CD4-positive, CD25-positive, alpha-beta regulatory T cell (primary cell): ENCODE data around the gene CD300LF. TPM values are rescaled to one million over a fixed set of nuclear protein-coding genes. Genes with fewer than 3 reads are reported as not detected.

Source experiments
- ATAC-seq, 2 donors: fragments of 150-1000 bp; cut with Tn5 transposase; one replicate each; pipeline ENCODE4 v1.10.0; 2021; ENCODE audit warnings: low read depth in 2 of 2, moderate number of reproducible peaks in 2 of 2, moderate library complexity in 1 of 2
- DNase-seq, 3 donors: peaks; one replicate each; pipeline versions ENCODE4 v3.0.0 to v3.0.0-alpha.2; 2012 to 2022; ENCODE audit warnings: mixed read lengths in 1 of 3
- H3K27ac ChIP-seq: one replicate; pipeline ENCODE4 v1.7.0; 2013; ENCODE audit warnings: mild to moderate bottlenecking, low read length; ENCODE audit not compliant: insufficient read depth, poor library complexity, severe bottlenecking
- H3K27me3 ChIP-seq: one replicate; pipeline ENCODE4 v1.7.0; 2013; ENCODE audit warnings: low read length; ENCODE audit not compliant: control insufficient read depth, insufficient read depth
- H3K36me3 ChIP-seq: one replicate; pipeline ENCODE4 v1.7.0; 2013; ENCODE audit warnings: mild to moderate bottlenecking, low read length, moderate library complexity; ENCODE audit not compliant: control insufficient read depth, insufficient read depth
- H3K4me1 ChIP-seq: 2 replicates; pipeline ENCODE4 v1.7.0; 2013; ENCODE audit warnings: mild to moderate bottlenecking, low read length; ENCODE audit not compliant: insufficient read depth, control insufficient read depth, poor library complexity, severe bottlenecking
- H3K4me3 ChIP-seq: one replicate; pipeline ENCODE4 v1.7.0; 2013; ENCODE audit warnings: low read depth, mild to moderate bottlenecking, low read length, moderate library complexity
- H3K9me3 ChIP-seq, 2 experiments: 1 replicate in 1 of 2; 2 replicates in 1 of 2; pipeline ENCODE4 v1.7.0; 2013; ENCODE audit warnings: low read length in 2 of 2, mild to moderate bottlenecking in 1 of 2, moderate library complexity in 1 of 2; ENCODE audit not compliant: control insufficient read depth in 2 of 2
- H3K27ac Mint-ChIP-seq, 3 donors: one replicate each; pipeline ENCODE4 v1.8.0; 2020 to 2022; ENCODE audit warnings: mild to moderate bottlenecking in 3 of 3, mixed read lengths in 3 of 3, moderate library complexity in 2 of 3
- H3K27me3 Mint-ChIP-seq: one replicate; pipeline ENCODE4 v1.8.0; 2022; ENCODE audit warnings: mild to moderate bottlenecking, mixed read lengths
- H3K36me3 Mint-ChIP-seq: one replicate; pipeline ENCODE4 v1.8.0; 2020; ENCODE audit warnings: mixed read lengths
- H3K4me1 Mint-ChIP-seq, 4 donors: one replicate each; pipeline ENCODE4 v1.8.0; 2020 to 2022; ENCODE audit warnings: mixed read lengths in 4 of 4, mild to moderate bottlenecking in 1 of 4
- H3K4me3 Mint-ChIP-seq, 4 donors: one replicate each; pipeline ENCODE4 v1.8.0; 2020 to 2022; ENCODE audit warnings: mild to moderate bottlenecking in 4 of 4, mixed read lengths in 4 of 4, moderate library complexity in 3 of 4
- H3K9me3 Mint-ChIP-seq, 7 donors: one replicate each; pipeline ENCODE4 v1.8.0; 2020 to 2022; ENCODE audit warnings: mixed read lengths in 7 of 7, mild to moderate bottlenecking in 3 of 7, moderate library complexity in 2 of 7
- polyA plus RNA-seq, 4 donors: library from polyadenylated mRNA; unstranded; fragments of 300-500 nt; fragmentation: Illumina TruSeq; gene quantifications; one replicate each; pipeline ENCODE4 v1.2.3, GENCODE V29; 2021
- total RNA-seq: library from RNA; stranded (reverse); gene quantifications from one replicate; pipeline ENCODE4 v1.2.3, GENCODE V29; 2022

Gene CD300LF
- total and polyA plus RNA-seq, 5 donors from 2014 or later, result 0.19 to 0.52 (median 0.21) TPM; not detected in 2

DNA sequence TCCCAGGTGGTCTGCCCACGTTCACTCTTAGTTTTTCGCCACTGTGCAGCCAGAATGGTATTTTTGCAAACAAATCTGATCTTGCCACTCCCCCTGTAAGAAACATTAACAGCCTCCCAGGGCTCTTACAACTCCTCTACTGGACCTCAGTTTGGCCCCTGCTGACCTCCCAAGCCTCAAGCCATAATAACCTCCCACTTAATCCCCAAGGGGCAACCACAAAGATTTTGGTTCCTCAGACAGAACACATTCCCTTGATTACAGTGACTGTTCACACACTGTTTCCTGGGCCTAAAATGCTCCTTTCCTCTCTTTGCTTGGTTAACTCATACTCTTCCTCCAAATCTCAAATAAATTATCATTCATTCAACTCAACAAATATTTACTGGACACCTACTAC is 67.7 kb downstream of the CD300LF start:
- H3K4me1 ChIP-seq, result peaks cover 3% of the 10 kb centered on the region
- Mint-ChIP-seq H3K27ac (peak overlapping the region in 1 of 3 donors; percentile 20), H3K4me1 (peaks cover 5 to 14% (median 10%) of the 10 kb centered on the region in 4 donors), H3K4me3 (no peak overlapping the region), H3K9me3 (no peaks in the 10 kb centered on the region), H3K27me3 (peaks cover 61% of the 10 kb centered on the region), H3K36me3 (no peaks in the 10 kb centered on the region)
- ATAC-seq (no peak), DNase-seq (no peak)
- no peaks in the 10 kb centered on the region for H3K9me3 ChIP-seq
- H3K4me3 ChIP-seq, result no peak overlapping the region
- no peaks in the 10 kb centered on the region for H3K36me3 ChIP-seq
- no peak overlapping the region for H3K27ac ChIP-seq
- H3K27me3 ChIP-seq, result peaks cover 16% of the 10 kb centered on the region

DNA sequence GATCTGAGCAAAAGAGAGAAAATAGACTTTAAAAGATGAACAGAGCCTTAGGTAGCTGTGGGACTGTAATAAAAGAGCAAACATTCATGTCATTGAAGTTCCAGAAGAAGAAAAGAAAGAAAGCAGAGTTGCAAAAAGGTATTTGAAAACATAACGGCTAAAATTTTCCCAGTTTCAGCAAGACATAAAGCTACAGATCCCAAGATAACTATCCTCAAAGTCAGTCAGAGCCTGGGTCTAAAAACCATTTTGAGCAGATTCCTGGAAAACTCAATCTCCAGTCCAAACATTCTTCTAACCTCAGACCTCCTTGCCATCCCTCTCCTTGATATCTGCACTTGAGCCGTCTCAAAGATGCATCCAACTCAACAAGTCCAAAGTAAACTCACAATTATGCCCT is 68.3 kb downstream of the CD300LF start:
- no peaks in the 10 kb centered on the region for H3K9me3 Mint-ChIP-seq
- peaks cover 56% of the 10 kb centered on the region for H3K27me3 Mint-ChIP-seq

More for the DNA sequence above, 68.3 kb downstream of the CD300LF start:
- no peak for DNase-seq
- Mint-ChIP-seq H3K4me3 (no peak overlapping the region), H3K36me3 (no peaks in the 10 kb centered on the region), H3K4me1 (peaks cover 9 to 20% (median 16%) of the 10 kb centered on the region in 4 donors), H3K27ac (no peak overlapping the region)
- peaks cover 14% of the 10 kb centered on the region for H3K27me3 ChIP-seq
- no peak for ATAC-seq
- H3K4me1 ChIP-seq, result peaks cover 9% of the 10 kb centered on the region
- no peak overlapping the region for H3K4me3 ChIP-seq
- H3K36me3 ChIP-seq, result no peaks in the 10 kb centered on the region
- no peaks in the 10 kb centered on the region for H3K9me3 ChIP-seq
- H3K27ac ChIP-seq, result no peak overlapping the region

Other genes starting within 250 kb of the CD300LF start
- gene CD300A, start 246.3 kb downstream of the CD300LF start, total RNA-seq, result 4.8 TPM
- gene CD300A, start 246.3 kb downstream of the CD300LF start, polyA plus RNA-seq, result 1 to 10 TPM in 3 of 4 donors, under 1 TPM in 1; 0.39 to 3.0 (median 2.1) TPM
- not detected for gene CD300LB, start 181.4 kb downstream of the CD300LF start, total RNA-seq
- gene CD300LB, start 181.4 kb downstream of the CD300LF start, polyA plus RNA-seq, result not detected
- gene CD300C, start 166.8 kb downstream of the CD300LF start, total RNA-seq, result not detected
- under 1 TPM in 1 of 4 donors, not detected in 3; 0.15 TPM for gene CD300C, start 166.8 kb downstream of the CD300LF start, polyA plus RNA-seq
- not detected for gene CD300H, start 145.4 kb downstream of the CD300LF start, total RNA-seq
- gene CD300H, start 145.4 kb downstream of the CD300LF start, polyA plus RNA-seq, result under 1 TPM in 1 of 4 donors, not detected in 3; 0.37 TPM
- not detected for gene CD300LD, start 120.6 kb downstream of the CD300LF start, total RNA-seq
- gene CD300LD, start 120.6 kb downstream of the CD300LF start, polyA plus RNA-seq, result not detected
- not detected for gene CD300E, start 89.2 kb downstream of the CD300LF start, total RNA-seq
- under 1 TPM in 2 of 4 donors, not detected in 2; 0.06 to 0.08 TPM for gene CD300E, start 89.2 kb downstream of the CD300LF start, polyA plus RNA-seq
- 85.5 TPM for gene RAB37, start 24.3 kb upstream of the CD300LF start, total RNA-seq
- gene RAB37, start 24.3 kb upstream of the CD300LF start, polyA plus RNA-seq, result 100 to 1,000 TPM in 2 of 4 donors, 10 to 100 TPM in 2; 75.6 to 159 (median 104) TPM
- gene NHERF1, start 35.7 kb upstream of the CD300LF start, total RNA-seq, result 177 TPM
- gene NHERF1, start 35.7 kb upstream of the CD300LF start, polyA plus RNA-seq, result 100 to 1,000 TPM; 373 to 453 (median 405) TPM
- gene NAT9, start 63.4 kb upstream of the CD300LF start, total RNA-seq, result 35.4 TPM
- 10 to 100 TPM; 16.2 to 22.0 (median 17.7) TPM for gene NAT9, start 63.4 kb upstream of the CD300LF start, polyA plus RNA-seq
- not detected for gene GRIN2C, start 147.0 kb upstream of the CD300LF start, total RNA-seq
- not detected for gene GRIN2C, start 147.0 kb upstream of the CD300LF start, polyA plus RNA-seq
- gene FDXR, start 160.1 kb upstream of the CD300LF start, total RNA-seq, result 7.8 TPM
- 10 to 100 TPM in 2 of 4 donors, 1 to 10 TPM in 2; 5.4 to 15.7 (median 10.5) TPM for gene FDXR, start 160.1 kb upstream of the CD300LF start, polyA plus RNA-seq
- not detected for gene FADS6, start 180.7 kb upstream of the CD300LF start, total RNA-seq
- gene FADS6, start 180.7 kb upstream of the CD300LF start, polyA plus RNA-seq, result not detected
- gene USH1G, start 210.3 kb upstream of the CD300LF start, total RNA-seq, result not detected
- gene USH1G, start 210.3 kb upstream of the CD300LF start, polyA plus RNA-seq, result not detected
- not detected for gene OTOP2, start 211.3 kb upstream of the CD300LF start, total RNA-seq
- gene OTOP2, start 211.3 kb upstream of the CD300LF start, polyA plus RNA-seq, result not detected
- gene OTOP3, start 223.0 kb upstream of the CD300LF start, total RNA-seq, result not detected
- not detected for gene OTOP3, start 223.0 kb upstream of the CD300LF start, polyA plus RNA-seq